C4-2B (cell line): ENCODE measurements around the gene CFAP410.

Source experiments
- H3K27ac ChIP-seq: fragments of 450-650 bp; 2 replicates; pipeline ENCODE4 v1.5.1; 2017
- CTCF ChIP-seq: fragments of 450-650 bp; conservative IDR thresholded peaks from 2 replicates; pipeline ENCODE4 v1.5.1; 2017; ENCODE audit warnings: mild to moderate bottlenecking
- ZFX ChIP-seq: fragments of 450-650 bp; IDR thresholded peaks from 2 replicates; pipeline ENCODE4 v1.6.1; 2017

The CFAP410 gene

GRCh38 chr21:44359396-44359795 is 20.2 kb upstream of the CFAP410 start:
- no peak overlapping the region for H3K27ac ChIP-seq
- no peak for TF ChIP-seq ZFX
- TF ChIP-seq CTCF, result no peak

GRCh38 chr21:44357064-44357837 is 18.1 kb upstream of the CFAP410 start:
- TF ChIP-seq CTCF (no peak), ZFX (no peak)
- no peak overlapping the region for H3K27ac ChIP-seq

- H3K27ac ChIP-seq, result no peak overlapping the region
- TF ChIP-seq ZFX, result no peak
- no peak for TF ChIP-seq CTCF
Observed at GRCh38 chr21:44356636-44357035, 17.4 kb upstream of the CFAP410 start.

- no peak for TF ChIP-seq CTCF
- TF ChIP-seq ZFX, result no peak
- no peak overlapping the region for H3K27ac ChIP-seq
Observed at GRCh38 chr21:44356160-44356559, 17.0 kb upstream of the CFAP410 start.

GRCh38 chr21:44354775-44355771 is 15.9 kb upstream of the CFAP410 start:
- TF ChIP-seq ZFX (no peak), CTCF (no peak)
- no peak overlapping the region for H3K27ac ChIP-seq

GRCh38 chr21:44354001-44354405 is 14.8 kb upstream of the CFAP410 start:
- TF ChIP-seq ZFX (no peak), CTCF (no peak)

More at GRCh38 chr21:44354001-44354405, 14.8 kb upstream of the CFAP410 start:
- H3K27ac ChIP-seq, result no peak overlapping the region
